ENCODE measurements around the gene PDE8A. TPM values are rescaled to one million over a fixed set of nuclear protein-coding genes. Genes with fewer than 3 reads are reported as not detected.

The PDE8A gene
- total and polyA plus RNA-seq, 5 donors = 11.5 to 24.7 (median 19.4) TPM

DNA sequence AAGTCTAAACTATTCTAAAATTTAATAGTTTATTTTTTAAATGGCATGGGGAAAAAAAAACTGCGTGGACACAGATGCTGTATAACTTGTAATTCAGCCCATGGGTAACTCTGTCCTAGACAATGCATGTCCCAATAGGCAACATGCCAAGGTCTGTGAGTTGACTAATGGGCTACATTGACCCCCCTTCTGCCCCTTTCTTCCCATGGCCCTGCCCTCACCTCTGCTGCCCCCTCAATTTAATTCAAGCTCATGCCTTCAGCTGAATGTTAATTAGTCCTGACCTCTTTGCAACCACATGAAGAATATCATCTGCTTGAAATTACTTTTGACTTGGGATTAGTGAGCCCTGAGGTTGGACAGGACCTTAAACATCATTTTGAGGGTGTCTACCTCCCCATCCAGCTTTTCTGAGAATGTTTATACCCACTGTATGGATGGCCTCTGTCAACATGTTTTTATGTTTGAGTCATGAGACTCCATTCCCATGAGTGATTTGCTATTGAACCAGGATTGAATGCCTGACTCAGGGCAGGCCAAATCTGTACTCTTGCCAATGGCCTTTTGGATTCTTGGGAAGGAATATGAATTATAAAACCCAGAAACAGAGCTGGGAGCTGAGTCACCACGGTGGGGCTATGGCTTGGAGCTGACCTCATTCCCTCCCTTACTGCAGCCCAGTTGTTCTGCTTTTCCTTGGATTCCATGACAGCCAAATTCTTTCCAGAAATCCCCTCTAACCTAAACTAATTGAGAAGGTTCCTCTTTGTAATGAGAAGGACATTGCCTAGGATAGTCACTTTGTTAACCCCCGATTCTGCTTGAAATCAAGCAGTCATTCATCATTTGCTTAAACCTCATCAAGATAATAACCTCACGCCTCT is 33.5 kb upstream of the PDE8A start:
- Histone ChIP-seq H3K4me1 (ENCODE audit: control insufficient read depth, insufficient read depth, low read length) (peaks cover 5% of the 10 kb centered on the region), H3K27me3 (ENCODE audit: control insufficient read depth, insufficient read depth) (no peaks in the 10 kb centered on the region), H3K4me3 (ENCODE audit: low read length) (no peak overlapping the region), H3K9me3 (ENCODE audit: control insufficient read depth, low read length) (no peaks in the 10 kb centered on the region), H3K27ac (ENCODE audit: low read length) (peak overlapping the region; percentile 45)
- 66% methylated on average over 4 of the region's 4 CpGs for WGBS
- peak; percentile 74 to 78 for ATAC-seq
- DNase-seq = peak; percentile 62 to 78 (median 66)
- intact Hi-C loops (cut with DNase I) = loop anchor here in 1 of 4 donors (10.0 kb wide), 1 partner anchor 353 kb away; no protein-coding TSS in a partner anchor

DNA sequence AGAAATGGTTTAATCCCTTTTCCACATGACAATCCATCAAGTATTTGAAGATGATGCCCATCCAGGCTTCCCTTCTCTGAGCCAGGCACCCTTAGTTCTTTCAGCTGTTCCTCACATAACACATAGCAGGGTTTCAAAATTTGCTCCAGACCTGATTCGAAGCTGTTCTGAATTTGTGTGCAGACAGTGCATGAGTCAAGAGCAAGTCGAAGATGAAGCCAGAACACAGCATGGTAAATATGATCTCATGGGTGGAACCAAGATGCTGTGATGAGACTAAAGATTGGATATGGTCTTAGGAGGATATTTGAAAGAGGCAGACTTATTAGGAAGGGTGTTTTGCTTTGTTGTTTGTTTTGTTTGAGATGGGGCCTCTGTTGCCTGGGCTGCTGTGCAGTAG is 32.6 kb upstream of the PDE8A start:
- ATAC-seq = no peak
- Histone ChIP-seq H3K4me1 (ENCODE audit: control insufficient read depth, insufficient read depth, low read length) (peaks cover 5% of the 10 kb centered on the region), H3K4me3 (ENCODE audit: low read length) (no peak overlapping the region), H3K9me3 (ENCODE audit: control insufficient read depth, low read length) (no peaks in the 10 kb centered on the region), H3K27me3 (ENCODE audit: control insufficient read depth, insufficient read depth) (no peaks in the 10 kb centered on the region), H3K27ac (ENCODE audit: low read length) (no peak overlapping the region)
- intact Hi-C loops (cut with DNase I) = loop anchor here in 1 of 4 donors (10.0 kb wide), 1 partner anchor 354 kb away; no protein-coding TSS in a partner anchor
- no peak for DNase-seq
- WGBS = 75% methylated on average over 2 of the region's 2 CpGs

DNA sequence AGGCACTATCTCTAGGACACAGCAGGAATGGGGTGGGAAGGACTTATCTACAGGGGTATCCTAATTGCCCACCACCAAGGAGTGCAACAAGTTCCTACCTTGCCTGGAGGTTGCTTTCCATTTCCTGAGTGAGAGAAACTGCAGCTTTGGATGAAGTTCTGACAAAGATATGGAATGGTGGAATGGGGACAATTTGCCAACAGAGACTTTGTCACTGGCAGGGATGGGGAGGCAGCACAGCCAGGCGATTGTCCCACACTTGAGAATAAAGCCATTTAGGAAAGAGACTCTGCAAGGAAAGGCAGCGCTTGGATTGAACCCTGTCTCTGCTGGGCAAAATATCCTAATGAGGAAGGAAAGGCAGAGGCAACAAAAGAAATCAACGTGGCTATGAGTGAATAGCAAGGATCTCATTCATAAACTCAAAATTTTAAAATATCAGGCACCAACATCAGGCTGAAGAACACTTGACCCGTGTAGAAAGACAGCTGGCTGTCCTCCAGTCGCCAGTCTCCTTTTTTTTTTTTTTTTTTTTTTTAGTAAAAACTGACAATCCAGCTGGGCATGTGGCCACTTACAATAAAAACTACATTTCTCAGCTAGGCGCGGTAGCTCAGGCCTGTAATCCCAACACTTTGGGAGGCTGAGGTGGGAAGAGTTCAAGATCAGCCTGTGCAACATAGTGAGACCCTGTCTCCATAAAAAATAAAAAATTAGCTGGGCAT is 31.6 kb upstream of the PDE8A start:
- intact Hi-C loops (cut with DNase I) = loop anchor here in 2 of 4 donors (10.0 kb wide), 2 partner anchors 215 to 355 kb away; no protein-coding TSS in a partner anchor
- Histone ChIP-seq H3K27me3 (ENCODE audit: control insufficient read depth, insufficient read depth) (no peaks in the 10 kb centered on the region), H3K4me3 (ENCODE audit: low read length) (no peak overlapping the region), H3K27ac (ENCODE audit: low read length) (no peak overlapping the region), H3K9me3 (ENCODE audit: control insufficient read depth, low read length) (no peaks in the 10 kb centered on the region), H3K4me1 (ENCODE audit: control insufficient read depth, insufficient read depth, low read length) (peaks cover 5% of the 10 kb centered on the region)
- DNase-seq (no peak), ATAC-seq (no peak)
- 54% methylated on average over 7 of the region's 7 CpGs for WGBS

DNA sequence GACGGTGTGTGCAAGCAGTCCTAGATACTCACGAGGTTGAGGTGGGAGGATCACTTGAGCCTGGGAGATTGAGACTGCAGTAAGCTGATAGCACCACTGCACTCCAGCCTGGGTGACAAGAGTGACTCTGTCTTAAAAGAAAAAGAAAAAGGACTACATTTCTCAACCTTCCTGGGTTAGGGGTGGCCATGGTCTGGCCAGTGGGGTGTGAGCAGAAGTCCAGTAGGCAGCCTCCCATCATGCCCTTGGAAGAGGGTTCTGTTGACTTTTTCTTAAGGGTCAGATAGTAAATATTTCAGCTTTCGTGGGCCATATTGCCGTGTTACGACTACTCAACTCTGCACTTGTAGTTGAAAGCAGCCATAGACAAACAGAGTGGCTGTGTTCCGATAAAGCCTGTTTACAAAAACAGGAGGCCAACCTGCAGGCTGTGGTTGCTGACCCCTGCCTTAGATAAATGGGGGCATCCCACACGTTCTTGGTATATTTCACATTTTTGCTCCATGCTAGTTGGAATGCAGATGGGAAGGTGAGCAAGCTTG is 31.0 kb upstream of the PDE8A start:
- intact Hi-C loops (cut with DNase I) = loop anchor here in 1 of 4 donors (10.0 kb wide), 1 partner anchor 214 kb away; no protein-coding TSS in a partner anchor
- ATAC-seq = no peak
- 77% methylated on average over 7 of the region's 7 CpGs for WGBS

DNA sequence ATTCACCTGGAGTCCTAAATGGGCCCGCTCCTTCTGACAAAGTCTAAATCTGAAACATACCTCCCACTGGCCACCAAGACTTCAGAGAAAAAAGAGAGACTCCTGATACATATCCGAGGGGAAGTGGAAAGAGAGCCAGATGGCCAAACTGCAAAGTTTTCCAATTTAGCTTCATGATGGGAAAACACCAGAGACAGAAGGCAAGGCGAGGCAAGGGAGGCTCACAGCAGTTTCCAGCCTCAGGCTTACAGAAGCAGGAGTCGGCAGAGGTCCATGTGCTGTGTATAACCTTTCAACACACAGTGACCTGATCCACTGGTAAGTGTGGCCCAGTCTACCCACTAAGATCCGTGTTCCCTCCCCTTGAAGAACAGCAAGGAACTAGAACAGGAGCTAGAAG is 29.9 kb upstream of the PDE8A start:
- ATAC-seq = no peak
- Histone ChIP-seq H3K4me1 (ENCODE audit: control insufficient read depth, insufficient read depth, low read length) (peaks cover 5% of the 10 kb centered on the region), H3K27ac (ENCODE audit: low read length) (no peak overlapping the region), H3K9me3 (ENCODE audit: control insufficient read depth, low read length) (no peaks in the 10 kb centered on the region), H3K4me3 (ENCODE audit: low read length) (no peak overlapping the region), H3K27me3 (ENCODE audit: control insufficient read depth, insufficient read depth) (no peaks in the 10 kb centered on the region)
- intact Hi-C loops (cut with DNase I) = loop anchor here in 1 of 4 donors (10.0 kb wide), 1 partner anchor 213 kb away; no protein-coding TSS in a partner anchor
- no peak for DNase-seq
- 79% methylated on average over 5 of the region's 5 CpGs for WGBS

More for the DNA sequence above, 31.0 kb upstream of the PDE8A start:
- Histone ChIP-seq H3K27me3 (ENCODE audit: control insufficient read depth, insufficient read depth) (no peaks in the 10 kb centered on the region), H3K4me1 (ENCODE audit: control insufficient read depth, insufficient read depth, low read length) (peaks cover 5% of the 10 kb centered on the region), H3K9me3 (ENCODE audit: control insufficient read depth, low read length) (no peaks in the 10 kb centered on the region), H3K4me3 (ENCODE audit: low read length) (no peak overlapping the region), H3K27ac (ENCODE audit: low read length) (no peak overlapping the region)
- no peak for DNase-seq

- ATAC-seq = no peak
- Histone ChIP-seq H3K27me3 (ENCODE audit: control insufficient read depth, insufficient read depth) (no peaks in the 10 kb centered on the region), H3K9me3 (ENCODE audit: control insufficient read depth, low read length) (no peaks in the 10 kb centered on the region), H3K27ac (ENCODE audit: low read length) (no peak overlapping the region), H3K4me1 (ENCODE audit: control insufficient read depth, insufficient read depth, low read length) (peaks cover 3% of the 10 kb centered on the region), H3K4me3 (ENCODE audit: low read length) (no peak overlapping the region)
- intact Hi-C loops (cut with DNase I) = loop anchor here in 1 of 4 donors (10.0 kb wide), 1 partner anchor 212 kb away; no protein-coding TSS in a partner anchor
- no peak for DNase-seq
- 92% methylated on average over 4 of the region's 4 CpGs for WGBS
These were observed 28.5 kb upstream of the PDE8A start for GRCh38 chr15:84953136-84953535.

DNA sequence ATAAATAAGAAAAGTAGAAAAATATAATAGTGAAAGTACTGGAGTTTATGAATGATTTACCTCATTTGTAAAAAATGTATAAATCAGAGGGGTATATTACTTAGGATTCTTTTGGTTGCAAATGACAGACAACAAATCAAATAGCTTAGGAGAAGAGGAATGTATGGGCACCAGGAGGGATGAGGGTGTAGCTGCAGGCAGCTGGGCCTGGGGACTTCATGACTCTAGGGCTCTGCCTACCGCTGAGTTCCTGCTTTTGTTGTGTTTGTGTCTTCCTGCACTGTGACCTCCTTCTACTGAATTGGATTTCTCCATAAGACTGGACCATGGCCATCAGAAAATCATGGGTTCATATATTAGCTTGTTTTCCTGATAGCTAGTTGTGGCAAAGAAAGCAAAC is 27.9 kb upstream of the PDE8A start:
- peaks cover 3% of the 10 kb centered on the region for H3K4me1 ChIP-seq (ENCODE audit: control insufficient read depth, insufficient read depth, low read length)
- intact Hi-C loops (cut with DNase I) = loop anchor here in 2 of 4 donors (2.0 to 10.0 kb wide), 3 partner anchors 83 to 211 kb away; no protein-coding TSS in a partner anchor
- no peak for DNase-seq

DNA sequence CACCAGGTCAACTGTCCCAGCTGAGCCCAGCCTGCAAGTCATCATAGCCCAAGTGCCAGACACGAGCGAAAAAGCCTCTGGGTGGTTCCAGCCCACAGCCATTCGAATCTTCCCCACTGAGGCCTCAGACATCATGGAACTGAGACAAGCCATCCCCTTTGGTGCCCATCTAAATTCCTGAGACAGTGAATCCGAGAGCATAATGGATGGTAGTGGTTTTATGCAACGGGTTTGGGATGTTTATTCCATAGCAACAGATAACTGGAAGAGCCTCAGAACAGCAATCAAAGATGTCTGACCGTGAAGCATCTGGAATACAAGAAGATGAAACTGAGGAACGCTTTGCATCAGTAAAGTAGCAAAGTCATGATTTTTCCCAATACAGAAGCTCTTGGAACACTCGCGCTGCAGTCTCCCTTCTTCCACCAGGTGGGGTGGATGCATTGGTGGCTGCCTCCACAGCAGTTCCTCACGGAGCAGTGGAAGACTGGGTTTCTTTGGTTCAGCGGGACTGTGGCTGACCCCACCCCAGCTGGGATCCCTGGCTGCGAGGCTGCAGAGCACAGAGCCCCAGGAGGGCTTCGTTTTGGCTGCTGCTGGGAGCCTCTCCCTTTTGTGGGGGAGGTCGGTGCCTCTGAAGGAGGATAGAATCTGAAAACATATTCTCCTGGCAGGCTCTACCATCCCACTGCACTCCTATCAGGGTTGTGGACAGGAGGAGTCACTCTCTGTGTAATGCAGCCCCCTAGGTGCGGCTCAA is 26.4 kb upstream of the PDE8A start:
- Histone ChIP-seq H3K27me3 (ENCODE audit: control insufficient read depth, insufficient read depth) (no peaks in the 10 kb centered on the region), H3K4me1 (ENCODE audit: control insufficient read depth, insufficient read depth, low read length) (peaks cover 4% of the 10 kb centered on the region), H3K4me3 (ENCODE audit: low read length) (peak overlapping the region; percentile 3), H3K9me3 (ENCODE audit: control insufficient read depth, low read length) (no peaks in the 10 kb centered on the region), H3K27ac (ENCODE audit: low read length) (no peak overlapping the region)
- DNase-seq (peak; percentile 76 to 89 (median 85)), ATAC-seq (peak; percentile 92 to 95)
- intact Hi-C loops (cut with DNase I) = loop anchor here (2.0 to 10.0 kb wide), 5 partner anchors 82 to 210 kb away; no protein-coding TSS in a partner anchor
- WGBS = 25% methylated on average over 15 of the region's 15 CpGs

More for the DNA sequence above, 27.9 kb upstream of the PDE8A start:
- 71% methylated on average over 1 of the region's 1 CpG for WGBS
- Histone ChIP-seq H3K27me3 (ENCODE audit: control insufficient read depth, insufficient read depth) (no peaks in the 10 kb centered on the region), H3K4me3 (ENCODE audit: low read length) (no peak overlapping the region), H3K9me3 (ENCODE audit: control insufficient read depth, low read length) (no peaks in the 10 kb centered on the region), H3K27ac (ENCODE audit: low read length) (no peak overlapping the region)
- ATAC-seq = no peak

DNA sequence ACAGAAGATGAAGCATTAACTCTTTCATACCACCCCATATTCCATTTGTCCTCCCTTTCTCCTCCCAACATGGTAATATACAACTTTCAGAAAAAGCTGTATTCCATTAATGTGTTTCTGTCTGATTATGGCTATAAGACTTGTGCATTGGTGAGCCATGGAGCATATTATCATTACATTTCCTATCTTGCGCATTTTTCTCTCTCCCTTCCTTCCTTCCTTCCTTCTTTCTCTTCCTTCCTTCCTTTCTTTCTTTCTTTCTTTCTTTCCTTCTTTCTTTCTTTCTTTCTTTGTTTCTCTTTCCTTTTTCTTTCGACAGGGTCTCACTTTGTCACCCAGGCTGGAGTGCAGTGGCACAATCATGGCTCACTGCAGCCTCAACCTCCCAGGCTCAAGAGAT is 25.5 kb upstream of the PDE8A start:
- H3K4me3 ChIP-seq (ENCODE audit: low read length) = no peak overlapping the region
- H3K27me3 ChIP-seq (ENCODE audit: control insufficient read depth, insufficient read depth) = no peaks in the 10 kb centered on the region
- H3K4me1 ChIP-seq (ENCODE audit: control insufficient read depth, insufficient read depth, low read length) = peaks cover 3% of the 10 kb centered on the region
- no peaks in the 10 kb centered on the region for H3K9me3 ChIP-seq (ENCODE audit: control insufficient read depth, low read length)
- 81% methylated on average over 2 of the region's 2 CpGs for WGBS
- DNase-seq = no peak
- no peak for ATAC-seq
- intact Hi-C loops (cut with DNase I) = loop anchor here in 3 of 4 donors (5.0 to 10.0 kb wide), 3 partner anchors 86 to 209 kb away; no protein-coding TSS in a partner anchor
- H3K27ac ChIP-seq (ENCODE audit: low read length) = no peak overlapping the region
